SH-SY5Y (cell line): ENCODE measurements around the gene AFF4.

ENCODE experiments used
- GATA2 ChIP-seq: IDR thresholded peaks from 2 replicates; pipeline ENCODE4 v1.6.1; 2011; ENCODE audit warnings: mild to moderate bottlenecking, low read depth, low read length
- GATA3 ChIP-seq: IDR thresholded peaks from 2 replicates; pipeline ENCODE4 v1.6.1; 2011; ENCODE audit warnings: low read depth, mild to moderate bottlenecking, low read length, moderate library complexity

- TF ChIP-seq GATA2 (no peak), GATA3 (no peak)
Observed at GRCh38 chr5:132873119-132873929, 90.1 kb downstream of the AFF4 start, which contains the start of gene LEAP2.
